AG04449 (cell line): Measurements from ENCODE around the gene ROM1.
"Not testable (repeated sequence)": the region's sequence is repeated elsewhere in the genome, so short reads cannot be mapped to it uniquely, and the experiment has no call there.

Experiments used
- CTCF ChIA-PET: fragments of 350-600 bp; formaldehyde crosslinking; extraction: SDS; loops from one replicate; lab custom pipeline; 2021; ENCODE audit warnings: antibody characterized with exemption; lab: Yijun Ruan, JAX
- POLR2A ChIA-PET: fragments of 400-600, 350-600 bp; formaldehyde crosslinking; extraction: SDS; loops from one replicate; lab custom pipeline; 2020; ENCODE audit warnings: antibody characterized with exemption, inconsistent platforms; lab: Yijun Ruan, JAX
- DNase-seq: peaks from one replicate; pipeline ENCODE4 v3.0.0-alpha.2; 2010; ENCODE audit warnings: low read depth, low spot score
- H3K4me3 ChIP-seq: 2 replicates; pipeline ENCODE4 v1.5.1; 2011; ENCODE audit warnings: low read depth, mild to moderate bottlenecking, control low read depth, low read length
- TF ChIP-seq, protein P1 (sequence below): IDR thresholded peaks from one replicate; pipeline ENCODE4 v1.5.1; 2011; ENCODE audit warnings: mild to moderate bottlenecking, moderate library complexity, low read length, control low read depth, inconsistent platforms; ENCODE audit not compliant: insufficient read depth; ENCODE audit errors: missing control alignments

ROM1 gene

GRCh38 chr11:62648967-62649364 lies 35.9 kb downstream of the ROM1 start:
- POLR2A ChIA-PET, result interaction anchor here (2.3 kb wide), 1 partner anchor 17 kb away, joined by 25 read pairs; the partner anchor contains the start of genes C11orf98 and CSKMT
- no peak overlapping the region for H3K4me3 ChIP-seq
- CTCF ChIA-PET, result interaction anchor here (1.4 kb wide), 1 partner anchor 31 kb away, joined by 4 read pairs; no protein-coding TSS in a partner anchor
- TF ChIP-seq, protein P1, sequence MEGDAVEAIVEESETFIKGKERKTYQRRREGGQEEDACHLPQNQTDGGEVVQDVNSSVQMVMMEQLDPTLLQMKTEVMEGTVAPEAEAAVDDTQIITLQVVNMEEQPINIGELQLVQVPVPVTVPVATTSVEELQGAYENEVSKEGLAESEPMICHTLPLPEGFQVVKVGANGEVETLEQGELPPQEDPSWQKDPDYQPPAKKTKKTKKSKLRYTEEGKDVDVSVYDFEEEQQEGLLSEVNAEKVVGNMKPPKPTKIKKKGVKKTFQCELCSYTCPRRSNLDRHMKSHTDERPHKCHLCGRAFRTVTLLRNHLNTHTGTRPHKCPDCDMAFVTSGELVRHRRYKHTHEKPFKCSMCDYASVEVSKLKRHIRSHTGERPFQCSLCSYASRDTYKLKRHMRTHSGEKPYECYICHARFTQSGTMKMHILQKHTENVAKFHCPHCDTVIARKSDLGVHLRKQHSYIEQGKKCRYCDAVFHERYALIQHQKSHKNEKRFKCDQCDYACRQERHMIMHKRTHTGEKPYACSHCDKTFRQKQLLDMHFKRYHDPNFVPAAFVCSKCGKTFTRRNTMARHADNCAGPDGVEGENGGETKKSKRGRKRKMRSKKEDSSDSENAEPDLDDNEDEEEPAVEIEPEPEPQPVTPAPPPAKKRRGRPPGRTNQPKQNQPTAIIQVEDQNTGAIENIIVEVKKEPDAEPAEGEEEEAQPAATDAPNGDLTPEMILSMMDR, result no peak
- DNase-seq, result no peak

DNA sequence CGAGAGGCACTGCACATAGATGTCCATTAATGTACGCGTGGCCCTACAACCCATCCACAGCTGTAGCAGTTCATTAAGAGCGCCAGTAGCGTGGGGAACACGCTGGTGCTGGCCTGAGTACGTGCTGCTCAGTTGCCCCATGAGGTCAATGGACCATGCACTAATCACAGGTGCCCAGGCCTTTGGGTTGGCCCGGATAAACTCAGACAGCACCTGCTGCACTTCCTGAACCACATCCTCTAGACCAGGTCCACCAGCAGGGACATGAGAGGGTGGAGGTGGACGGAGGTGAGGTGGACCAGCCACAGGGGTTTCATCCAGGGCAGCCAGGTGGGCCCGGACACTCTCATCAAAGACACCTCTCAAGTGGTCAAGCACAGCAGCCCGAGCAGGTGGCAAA lies 36.4 kb downstream of the ROM1 start:
- DNase-seq, result no peak
- ChIA-PET POLR2A (interaction anchor here (2.3 kb wide), 1 partner anchor 16 kb away, joined by 25 read pairs; the partner anchor contains the start of genes C11orf98 and CSKMT), CTCF (interaction anchor here (1.4 kb wide), 1 partner anchor 30 kb away, joined by 4 read pairs; no protein-coding TSS in a partner anchor)
- TF ChIP-seq, protein P1, result no peak
- no peak overlapping the region for H3K4me3 ChIP-seq

- POLR2A ChIA-PET, H3K4me3 ChIP-seq, DNase-seq: not testable (repeated sequence)
- CTCF ChIA-PET, result interaction anchor here (0.9 kb wide), 1 partner anchor 255 kb away, joined by 3 read pairs; no protein-coding TSS in a partner anchor
Measured at GRCh38 chr11:62650283-62650682, 37.2 kb downstream of the ROM1 start.

DNA sequence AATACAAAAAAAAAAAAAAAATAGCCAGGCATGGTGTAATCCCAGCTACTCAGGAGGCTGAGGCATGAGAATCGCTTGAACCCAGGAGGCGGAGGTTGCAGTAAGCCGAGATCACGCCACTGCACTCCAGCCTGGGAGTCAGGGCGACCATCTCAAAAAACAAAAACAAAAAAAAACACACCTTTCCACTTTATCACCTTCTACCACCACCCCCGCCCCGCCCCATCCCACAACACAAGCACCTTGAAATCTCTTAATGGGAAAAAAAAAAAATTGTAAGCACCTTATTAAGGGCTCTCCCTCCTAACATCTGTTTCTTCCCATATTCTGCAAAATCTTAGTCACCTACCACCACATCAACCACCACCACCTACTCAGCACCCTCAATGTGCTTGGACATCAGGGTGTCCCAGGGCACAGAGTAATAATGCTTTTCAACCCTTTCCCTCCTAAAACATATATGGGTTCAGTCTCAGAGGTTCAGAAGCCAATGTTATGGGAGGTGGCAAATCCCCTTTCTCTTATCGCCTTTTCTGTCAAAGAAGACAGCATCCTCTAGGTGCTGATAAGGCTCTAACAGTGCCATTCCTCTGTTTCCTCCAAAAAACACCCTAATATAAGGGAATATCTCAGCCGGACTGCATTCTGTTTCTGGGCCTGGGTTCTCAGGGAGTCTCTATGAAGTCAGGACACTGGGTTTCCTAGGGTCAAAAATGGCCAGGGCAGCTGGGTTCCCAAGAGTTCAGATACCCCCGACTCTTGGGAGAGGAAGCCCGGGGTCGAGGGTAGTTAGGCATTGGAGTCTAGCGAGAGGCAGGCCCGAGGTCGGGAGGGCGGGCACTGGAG lies 39.3 kb downstream of the ROM1 start:
- CTCF ChIA-PET, result interaction anchor here (0.9 kb wide), 1 partner anchor 43 kb away, joined by 4 read pairs; no protein-coding TSS in a partner anchor
- POLR2A ChIA-PET, result interaction anchor here (0.5 to 1.4 kb wide), 17 partner anchors 8 to 257 kb away, joined by 3 to 58 read pairs (median 4); partner anchors contain the start of genes B3GAT3, C11orf98, CSKMT and LBHD1
- no peak for DNase-seq

GRCh38 chr11:62654297-62654696 lies 41.2 kb downstream of the ROM1 start:
- POLR2A ChIA-PET, result no interaction called here
- TF ChIP-seq, protein P1, result no peak
- CTCF ChIA-PET, result interaction anchor here (0.7 to 2.0 kb wide), 2 partner anchors 9 to 11 kb away, joined by 3 to 6 read pairs; partner anchors contain the start of genes C11orf98 and CSKMT

More for the DNA sequence above, 39.3 kb downstream of the ROM1 start:
- TF ChIP-seq, protein P1, result no peak
- H3K4me3 ChIP-seq, result peak overlapping the region; percentile 83

DNA sequence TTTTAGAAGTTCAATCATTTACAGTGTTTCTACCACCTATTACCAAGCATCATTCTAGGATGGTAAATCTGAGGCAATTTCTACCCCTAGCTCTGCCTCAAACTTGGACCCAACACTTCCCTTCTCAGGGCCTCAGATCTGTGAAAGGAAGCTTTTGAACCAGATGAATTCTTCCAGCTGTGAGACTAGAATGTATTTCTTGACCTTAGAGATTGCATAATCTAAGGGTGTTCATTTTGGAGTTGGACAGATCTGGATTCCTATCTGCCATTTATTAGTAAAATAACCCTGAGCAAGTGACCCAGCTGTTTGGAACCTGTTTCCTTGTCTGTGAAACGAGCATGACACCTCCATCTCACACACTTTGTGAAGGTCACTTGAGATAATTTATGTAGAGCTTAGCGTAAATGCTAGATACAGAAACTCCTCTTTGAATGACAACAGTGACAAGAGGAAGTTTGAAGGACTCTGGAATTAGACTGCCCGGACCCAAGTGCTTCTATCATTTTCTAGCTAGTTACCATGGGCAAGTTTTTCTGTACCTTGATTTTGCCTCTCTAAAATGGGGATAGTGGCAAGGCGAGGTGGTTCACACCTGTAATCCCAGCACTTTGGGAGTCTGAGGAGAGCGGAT lies 43.9 kb downstream of the ROM1 start:
- CTCF ChIA-PET, result interaction anchor here (0.7 to 1.3 kb wide), 3 partner anchors 15 to 130 kb away, joined by 3 read pairs; partner anchors contain the start of genes LBHD1, TMEM179B and UQCC3
- TF ChIP-seq, protein P1, result no peak
- H3K4me3 ChIP-seq, result no peak overlapping the region
- DNase-seq, result no peak
- POLR2A ChIA-PET, result interaction anchor here (0.6 to 1.8 kb wide), 4 partner anchors 8 to 65 kb away, joined by 3 to 9 read pairs (median 4); partner anchors contain the start of genes C11orf98, CSKMT and TUT1

More at GRCh38 chr11:62654297-62654696, 41.2 kb downstream of the ROM1 start:
- H3K4me3 ChIP-seq, result no peak overlapping the region
- DNase-seq, result no peak
